A549 (cell line): ENCODE data around the gene MYF5.

Experiments
- BCL3 ChIP-seq: fragments of >200 bp; sonication (Bioruptor Twin); formaldehyde crosslinking; IDR thresholded peaks from 3 replicates; pipeline ENCODE4 v1.6.1; 2016
- CTCF ChIP-seq: fragments of >200 bp; sonication (Bioruptor Twin); formaldehyde crosslinking; IDR thresholded peaks from 3 replicates; pipeline ENCODE4 v1.5.1; 2016
- ELK1 ChIP-seq: fragments of 150-350 bp; IDR thresholded peaks from 2 replicates; pipeline ENCODE4 v1.6.1; 2014; ENCODE audit warnings: low read depth, mild to moderate bottlenecking, low read length
- EP300 ChIP-seq, 2 experiments: fragments of >200 bp; sonication (Bioruptor Twin); formaldehyde crosslinking; IDR thresholded peaks; 2 replicates in 1 of 2; 3 replicates in 1 of 2; pipeline ENCODE4 v1.6.1; 2016 to 2017
- JUN ChIP-seq, 2 experiments: fragments of >200 bp; sonication (Bioruptor Twin); formaldehyde crosslinking; IDR thresholded peaks; 2 replicates in 1 of 2; 3 replicates in 1 of 2; pipeline ENCODE4 v1.6.1; 2016 to 2017
- MAFK ChIP-seq: fragments of 450-650 bp; IDR thresholded peaks from 2 replicates; pipeline ENCODE4 v1.6.1; 2014; ENCODE audit not compliant: partially characterized antibody
- MAX ChIP-seq: IDR thresholded peaks from 2 replicates; pipeline ENCODE4 v1.6.1; 2012
- PHF8 ChIP-seq: fragments of 200-600 bp; sonication (generic); IDR thresholded peaks from 2 replicates; pipeline ENCODE4 v1.6.1; 2016; ENCODE audit warnings: low read depth, mild to moderate bottlenecking, antibody characterized with exemption, moderate library complexity, borderline replicate concordance
- POLR2A ChIP-seq: IDR thresholded peaks from 2 replicates; pipeline ENCODE4 v1.6.1; 2012; ENCODE audit warnings: mild to moderate bottlenecking, low read length
- RAD21 ChIP-seq, 2 experiments: fragments of >200 bp in 1 of 2; sonication (Bioruptor Twin) in 1 of 2; formaldehyde crosslinking in 1 of 2; IDR thresholded peaks in 1 of 2; conservative IDR thresholded peaks in 1 of 2; 2 replicates in 1 of 2; 3 replicates in 1 of 2; pipeline ENCODE4 v1.6.1; 2012 to 2018; ENCODE audit warnings: inconsistent platforms in 1 of 2
- RFX5 ChIP-seq: fragments of 450-650 bp; IDR thresholded peaks from 2 replicates; pipeline ENCODE4 v1.7.1; 2014; ENCODE audit warnings: antibody characterized with exemption, mild to moderate bottlenecking, moderate library complexity
- SREBF2 ChIP-seq: fragments of 450-650 bp; IDR thresholded peaks from 2 replicates; pipeline ENCODE4 v1.6.1; 2014; ENCODE audit warnings: mild to moderate bottlenecking, moderate library complexity
- ZFP36 ChIP-seq: fragments of 450-650 bp; IDR thresholded peaks from 2 replicates; pipeline ENCODE4 v1.6.1; 2014; ENCODE audit warnings: borderline replicate concordance; ENCODE audit not compliant: partially characterized antibody
- ZSCAN20 ChIP-seq: fragments of 250-450 bp; sonication (Bioruptor Pico); IDR thresholded peaks from 2 replicates; pipeline ENCODE4 v1.8.0; 2022; ENCODE audit warnings: mild to moderate bottlenecking, moderate library complexity

GRCh38 chr12:80681786-80682185 lies 34.9 kb upstream of the MYF5 start:
- no peak for TF ChIP-seq PHF8
- TF ChIP-seq POLR2A, result no peak
- TF ChIP-seq ZSCAN20 (CRISPR knock-in tag), result no peak
- no peak for TF ChIP-seq MAFK
- TF ChIP-seq CTCF, result no peak
- TF ChIP-seq MAX, result no peak
- no peak for TF ChIP-seq RFX5
- TF ChIP-seq SREBF2, result no peak
- TF ChIP-seq JUN (IDR thresholded peaks at IDR 0.05), result no peak
- no peak for TF ChIP-seq EP300 (IDR thresholded peaks at IDR 0.05)
- no peak for TF ChIP-seq BCL3
- TF ChIP-seq ELK1, result no peak
- TF ChIP-seq RAD21 (conservative IDR thresholded peaks at IDR 0.05 in 1 of 2, IDR thresholded peaks at IDR 0.05 in 1 of 2), result no peak
- TF ChIP-seq ZFP36, result no peak
